Rectal smooth muscle tissue (tissue), 1 donor: ENCODE data around the gene GABRG3.

Experiments used
- H3K27ac ChIP-seq: one replicate; pipeline ENCODE4 v1.7.0; 2013; ENCODE audit warnings: low read depth, low read length, inconsistent platforms
- H3K27me3 ChIP-seq: one replicate; pipeline ENCODE4 v1.7.0; 2013; ENCODE audit warnings: low read length; ENCODE audit not compliant: control insufficient read depth, insufficient read depth
- H3K36me3 ChIP-seq: one replicate; pipeline ENCODE4 v1.7.0; 2013; ENCODE audit warnings: low read length; ENCODE audit not compliant: control insufficient read depth, insufficient read depth
- H3K4me1 ChIP-seq: one replicate; pipeline ENCODE4 v1.7.0; 2013; ENCODE audit warnings: low read length; ENCODE audit not compliant: control insufficient read depth, insufficient read depth
- H3K4me3 ChIP-seq: one replicate; pipeline ENCODE4 v1.7.0; 2013; ENCODE audit warnings: low read length
- H3K9ac ChIP-seq: one replicate; pipeline ENCODE4 v1.7.0; 2013; ENCODE audit warnings: low read length

GABRG3 gene

GRCh38 chr15:26970712-26971210 lies at the start of gene GABRG3:
Gene GABRG3, plus strand, starts transcription at chr15:26971181.
- Histone ChIP-seq H3K9ac (no peak within 1 kb of the TSS), H3K4me3 (no peak within 1 kb of the TSS), H3K4me1 (no peaks in the 10 kb centered on the region), H3K36me3 (no peaks in the 10 kb centered on the region), H3K27ac (no peak within 1 kb of the TSS), H3K27me3 (no peaks in the 10 kb centered on the region)

- no peak overlapping the region for H3K27ac ChIP-seq
- H3K4me3 ChIP-seq = no peak overlapping the region
- no peaks in the 10 kb centered on the region for H3K36me3 ChIP-seq
- H3K9ac ChIP-seq = no peak overlapping the region
- H3K4me1 ChIP-seq = no peaks in the 10 kb centered on the region
- H3K27me3 ChIP-seq = no peaks in the 10 kb centered on the region
Measured at GRCh38 chr15:26921433-26921832, 49.5 kb upstream of the GABRG3 start.

DNA sequence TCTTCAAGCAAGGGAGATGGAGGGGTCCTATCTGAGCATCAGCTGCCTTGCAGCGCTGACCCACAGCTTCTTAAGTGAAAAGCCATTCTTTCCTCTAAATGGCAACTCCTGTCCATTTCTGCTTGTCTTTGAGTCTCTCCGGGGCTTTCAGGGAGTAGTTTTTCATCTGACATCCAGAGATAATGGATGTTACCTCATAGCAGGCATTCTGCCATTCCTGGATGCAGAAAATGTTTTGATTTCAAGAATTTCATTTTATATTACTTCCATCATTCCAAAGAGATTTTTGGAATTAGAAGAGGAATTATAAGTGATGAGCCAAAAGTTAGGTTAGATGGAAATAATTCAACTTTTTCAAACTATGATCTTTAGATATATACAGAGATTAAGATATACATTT lies 44.9 kb upstream of the GABRG3 start:
- H3K9ac ChIP-seq = no peak overlapping the region
- H3K36me3 ChIP-seq = no peaks in the 10 kb centered on the region
- H3K4me3 ChIP-seq = no peak overlapping the region
- no peaks in the 10 kb centered on the region for H3K27me3 ChIP-seq
- no peaks in the 10 kb centered on the region for H3K4me1 ChIP-seq
- H3K27ac ChIP-seq = no peak overlapping the region

GRCh38 chr15:26928051-26928450 lies 42.9 kb upstream of the GABRG3 start:
- no peaks in the 10 kb centered on the region for H3K27me3 ChIP-seq
- H3K4me3 ChIP-seq = no peak overlapping the region
- H3K4me1 ChIP-seq = no peaks in the 10 kb centered on the region
- no peak overlapping the region for H3K27ac ChIP-seq
- H3K9ac ChIP-seq = no peak overlapping the region
- H3K36me3 ChIP-seq = no peaks in the 10 kb centered on the region

GRCh38 chr15:26929588-26929987 lies 41.4 kb upstream of the GABRG3 start:
- Histone ChIP-seq H3K4me3 (no peak overlapping the region), H3K36me3 (no peaks in the 10 kb centered on the region), H3K27ac (no peak overlapping the region), H3K27me3 (no peaks in the 10 kb centered on the region), H3K4me1 (no peaks in the 10 kb centered on the region), H3K9ac (no peak overlapping the region)

DNA sequence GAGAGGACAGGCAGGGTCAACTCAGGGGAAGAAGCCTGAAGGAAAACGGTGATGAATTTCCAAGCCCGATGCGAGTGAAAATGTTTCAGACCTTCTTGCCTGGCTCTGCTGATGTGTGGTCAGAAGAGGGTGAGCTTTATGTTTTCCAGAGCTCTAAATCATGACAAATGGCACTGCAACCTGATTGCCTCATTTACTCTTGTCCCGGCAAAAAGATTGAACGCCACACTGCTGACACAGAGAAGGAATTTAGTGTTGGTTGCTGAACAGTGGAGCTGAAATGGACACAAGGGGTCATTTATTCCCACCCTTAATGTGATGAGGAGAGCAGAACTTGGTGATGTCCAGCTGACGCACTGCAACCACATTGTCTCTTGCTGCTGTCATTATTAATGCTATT lies 36.1 kb upstream of the GABRG3 start:
- Histone ChIP-seq H3K9ac (no peak overlapping the region), H3K27me3 (no peaks in the 10 kb centered on the region), H3K36me3 (no peaks in the 10 kb centered on the region), H3K27ac (no peak overlapping the region), H3K4me3 (no peak overlapping the region), H3K4me1 (no peaks in the 10 kb centered on the region)

- Histone ChIP-seq H3K27me3 (no peaks in the 10 kb centered on the region), H3K4me3 (no peak overlapping the region), H3K9ac (no peak overlapping the region), H3K4me1 (no peaks in the 10 kb centered on the region), H3K36me3 (no peaks in the 10 kb centered on the region), H3K27ac (no peak overlapping the region)
Measured at GRCh38 chr15:26935322-26935721, 35.7 kb upstream of the GABRG3 start.

DNA sequence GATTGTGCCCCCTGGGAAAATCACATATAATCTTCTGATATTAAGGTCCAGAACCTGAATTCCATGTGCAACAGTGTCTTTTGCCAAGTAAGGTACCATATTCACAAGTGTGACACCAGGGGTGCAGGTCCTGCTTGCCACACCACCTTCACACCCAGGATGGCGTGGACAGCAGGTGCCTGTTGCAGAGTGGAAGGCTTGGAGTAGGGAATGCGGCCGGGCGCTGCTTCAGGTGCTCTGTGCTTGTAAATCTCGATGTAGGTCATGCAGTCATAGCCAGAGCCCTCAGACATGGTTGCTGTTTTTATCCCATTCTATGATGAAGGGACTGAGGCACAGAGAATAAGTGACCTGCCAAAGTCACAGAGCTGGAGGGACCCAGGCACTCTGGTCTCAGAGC lies 34.5 kb upstream of the GABRG3 start:
- H3K27me3 ChIP-seq = no peaks in the 10 kb centered on the region
- no peak overlapping the region for H3K9ac ChIP-seq
- no peak overlapping the region for H3K27ac ChIP-seq
- no peak overlapping the region for H3K4me3 ChIP-seq
- H3K4me1 ChIP-seq = no peaks in the 10 kb centered on the region
- H3K36me3 ChIP-seq = no peaks in the 10 kb centered on the region

- Histone ChIP-seq H3K36me3 (no peaks in the 10 kb centered on the region), H3K4me3 (no peak overlapping the region), H3K9ac (no peak overlapping the region), H3K4me1 (no peaks in the 10 kb centered on the region), H3K27ac (no peak overlapping the region), H3K27me3 (no peaks in the 10 kb centered on the region)
Measured at GRCh38 chr15:26937134-26937533, 33.8 kb upstream of the GABRG3 start.

DNA sequence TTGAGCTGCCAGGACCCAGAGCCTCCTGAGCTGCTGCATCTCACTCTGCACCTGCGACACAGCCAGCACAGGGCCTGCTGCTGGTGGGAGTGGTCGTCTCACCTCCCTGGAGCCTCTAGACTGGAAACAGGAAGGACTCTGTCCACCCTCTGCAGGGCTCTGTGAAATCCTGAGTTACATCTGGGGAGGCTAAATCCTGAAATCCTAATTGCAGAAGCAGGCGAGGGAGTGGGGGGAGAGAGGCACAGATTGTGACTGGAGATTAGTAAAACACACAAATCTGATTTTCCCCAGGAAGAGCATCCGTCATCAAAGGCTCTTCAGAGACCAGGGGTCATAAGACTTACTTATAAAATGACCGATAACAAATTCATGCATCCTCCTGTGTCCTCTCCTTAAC lies 31.6 kb upstream of the GABRG3 start:
- Histone ChIP-seq H3K27me3 (no peaks in the 10 kb centered on the region), H3K27ac (no peak overlapping the region), H3K4me3 (no peak overlapping the region), H3K4me1 (no peaks in the 10 kb centered on the region), H3K36me3 (no peaks in the 10 kb centered on the region), H3K9ac (no peak overlapping the region)

- H3K36me3 ChIP-seq = no peaks in the 10 kb centered on the region
Measured at GRCh38 chr15:26941489-26941888, 29.5 kb upstream of the GABRG3 start.

DNA sequence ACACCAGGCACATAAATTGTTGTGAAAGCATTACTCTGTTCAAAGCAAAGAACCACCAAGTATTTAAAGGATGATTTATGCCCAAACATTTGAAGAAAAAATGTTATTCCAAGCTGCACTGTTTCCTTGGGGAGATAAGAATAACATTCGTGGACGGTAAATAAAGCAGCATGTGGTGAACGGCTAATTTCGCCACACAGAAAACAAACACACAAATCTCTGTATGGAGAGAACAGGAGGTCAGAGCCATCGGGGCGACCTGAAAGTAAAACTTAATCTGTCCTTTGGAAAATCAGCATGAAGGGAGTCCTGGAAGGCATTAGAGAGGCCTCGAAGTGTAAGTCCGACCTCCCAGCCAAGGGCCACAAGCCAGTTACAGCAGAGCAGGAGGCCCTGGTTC lies 27.1 kb upstream of the GABRG3 start:
- Histone ChIP-seq H3K4me3 (no peak overlapping the region), H3K27ac (no peak overlapping the region), H3K9ac (no peak overlapping the region), H3K27me3 (no peaks in the 10 kb centered on the region), H3K36me3 (no peaks in the 10 kb centered on the region), H3K4me1 (no peaks in the 10 kb centered on the region)

More at GRCh38 chr15:26941489-26941888, 29.5 kb upstream of the GABRG3 start:
- Histone ChIP-seq H3K9ac (no peak overlapping the region), H3K27ac (no peak overlapping the region), H3K4me1 (no peaks in the 10 kb centered on the region), H3K27me3 (no peaks in the 10 kb centered on the region), H3K4me3 (no peak overlapping the region)

GRCh38 chr15:26945046-26945445 lies 25.9 kb upstream of the GABRG3 start:
- H3K27ac ChIP-seq = no peak overlapping the region
- H3K9ac ChIP-seq = no peak overlapping the region
- no peaks in the 10 kb centered on the region for H3K4me1 ChIP-seq
- H3K36me3 ChIP-seq = no peaks in the 10 kb centered on the region
- H3K4me3 ChIP-seq = no peak overlapping the region
- no peaks in the 10 kb centered on the region for H3K27me3 ChIP-seq
